Pancreas (tissue), 10 donors: ENCODE data around the gene SCNN1A. TPM values are rescaled to one million over a fixed set of nuclear protein-coding genes. Genes with fewer than 3 reads are reported as not detected.
A peak's percentile ranks its signal among the peaks of the same experiment; 100 is the strongest.

ENCODE experiments used
- ATAC-seq, 4 donors: fragments of 200-7000 bp; cut with Tn5 transposase; one replicate each; pipeline versions ENCODE4 v1.8.0 to v1.9.1; 2020; ENCODE audit warnings: mild to moderate bottlenecking in 4 of 4, moderate library complexity in 4 of 4
- DNase-seq, 6 donors: peaks; one replicate each; pipeline ENCODE4 v3.0.0-alpha.2; 2020
- FAIRE-seq: peaks from 2 replicates; lab custom pipeline; 2012; peaks lifted over from hg19 to GRCh38; lab: Jason Lieb, UNC
- H3K27ac ChIP-seq, 4 donors: fragments of 200-600 bp; sonication (generic); 1 replicate in 3 of 4; 2 replicates in 1 of 4; pipeline versions ENCODE4 v1.5.0 to v1.8.0; 2020
- H3K27me3 ChIP-seq, 4 donors: fragments of 200-600 bp; one replicate each; pipeline ENCODE4 v1.8.0; 2021
- H3K36me3 ChIP-seq, 3 donors: fragments of 200-600 bp; sonication (generic) in 1 of 3; one replicate each; pipeline versions ENCODE4 v1.5.0 to v1.8.0; 2020 to 2021
- H3K4me1 ChIP-seq, 3 donors: fragments of 200-600 bp; one replicate each; pipeline ENCODE4 v1.8.0; 2021
- H3K4me3 ChIP-seq, 4 donors: fragments of 200-600 bp; sonication (generic) in 2 of 4; one replicate each; pipeline versions ENCODE4 v1.5.0 to v1.8.0; 2020 to 2021
- H3K9me3 ChIP-seq, 4 donors: fragments of 200-600 bp; one replicate each; pipeline ENCODE4 v1.8.0; 2021
- WGBS, 2 donors: extraction: QIAGEN DNeasy Blood & Tissue Kit; methylation state at CpG; one replicate each; pipeline ENCODE4 v1.1.7; 2013; 5-methylcytosine and 5-hydroxymethylcytosine counted together
- intact Hi-C, 3 donors: fragments of 100-400 bp; cut with DNase I; formaldehyde crosslinking; loops; one replicate each; pipeline versions ENCODE4 v1.11.1 to v1.14.2; 2022
- polyA plus RNA-seq, 2 donors: library from polyadenylated mRNA; stranded (reverse); fragments of 200-250 nt; gene quantifications; one replicate each; pipeline ENCODE4 v1.2.3, GENCODE V29; 2013
- total RNA-seq, 6 donors: library from RNA; stranded (reverse); fragmentation: NEBNext Ultra II Directional in 4 of 6; extraction: Animal tissue kit (Norgen Biotek cat#: 25700) in 4 of 6; gene quantifications; one replicate each; pipeline versions ENCODE4 v1.2.1 to v1.2.4, GENCODE V29; 2021 to 2023
- TF ChIP-seq, protein P1 (sequence below), 4 donors: fragments of 200-600 bp; sonication (generic) in 3 of 4; IDR thresholded peaks; one replicate each; pipeline versions ENCODE4 v1.5.0 to v1.8.0; 2021; ENCODE audit warnings: antibody characterized with exemption in 4 of 4
- donor health status: healthy with polysubstance abuse.
- donor health status: DM: no; HTN: no; CAD: no; lungs with moderate emphysema.
- donor health status: DM: no; HTN: no; CAD: no.
- donor health status: control.
- donor health status: control.
- donor health status: Bipolar disorder and iron deficiency.
- donor health status: DM: yes; HTN: yes; CAD: no.
- donor health status: DM: no; HTN: no; CAD: no.
- donor health status: DM: no; HTN: no; CAD: no.
- donor health status: DM: yes; HTN: yes; CAD: no.

SCNN1A gene
- total and polyA plus RNA-seq, 8 donors, result 21.0 to 87.8 (median 39.9) TPM

DNA sequence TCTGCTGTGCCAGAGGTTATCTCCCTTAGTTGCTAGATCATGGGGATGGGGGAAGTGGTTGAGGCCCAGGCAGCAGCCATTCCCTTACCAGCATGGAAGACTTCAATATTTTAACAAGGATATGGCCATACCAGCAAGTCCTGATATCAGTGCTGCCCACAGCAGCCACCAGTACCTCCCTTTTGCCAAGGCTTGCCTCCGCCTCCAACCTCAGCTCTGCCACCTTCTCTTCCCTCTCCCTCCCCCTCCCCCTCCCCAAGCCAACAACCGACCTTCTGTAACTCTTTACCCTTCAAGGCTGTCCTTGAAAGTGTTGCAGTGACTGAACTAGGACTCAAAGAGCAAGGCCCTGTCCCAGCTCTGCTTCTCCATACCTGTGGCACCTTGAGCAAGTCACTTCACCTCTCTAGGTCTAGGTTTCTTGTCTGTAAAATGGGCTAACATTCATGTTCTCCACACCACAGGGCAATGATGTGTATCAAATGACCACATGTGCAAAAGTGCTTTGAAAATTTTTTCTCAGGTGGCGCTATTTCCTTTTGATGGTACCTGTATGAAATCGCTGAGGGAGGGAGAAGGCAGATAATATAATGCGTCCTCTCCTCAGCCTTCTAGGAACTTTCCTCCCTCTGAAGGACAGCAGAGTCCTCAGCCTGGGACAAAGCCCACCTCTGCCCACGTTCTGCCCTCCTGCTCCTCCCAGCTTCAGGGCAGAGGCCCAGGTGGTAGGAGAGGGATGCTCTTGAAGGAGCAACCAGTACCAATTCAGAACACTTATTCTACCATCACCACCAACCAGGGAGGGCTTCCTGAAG is 50.2 kb downstream of the SCNN1A start:
- ATAC-seq (peak in 2 of 4 donors; percentile 21 to 47), DNase-seq (peak in 2 of 6 donors; percentile 57 to 69), FAIRE-seq (no peak)
- Histone ChIP-seq H3K27ac (no peak overlapping the region), H3K36me3 (peaks cover 14 to 22% (median 20%) of the 10 kb centered on the region in 3 donors), H3K4me1 (peaks cover 0 to 41% (median 0%) of the 10 kb centered on the region in 3 donors), H3K4me3 (no peak overlapping the region), H3K27me3 (no peaks in the 10 kb centered on the region), H3K9me3 (no peaks in the 10 kb centered on the region)
- TF ChIP-seq, protein P1, sequence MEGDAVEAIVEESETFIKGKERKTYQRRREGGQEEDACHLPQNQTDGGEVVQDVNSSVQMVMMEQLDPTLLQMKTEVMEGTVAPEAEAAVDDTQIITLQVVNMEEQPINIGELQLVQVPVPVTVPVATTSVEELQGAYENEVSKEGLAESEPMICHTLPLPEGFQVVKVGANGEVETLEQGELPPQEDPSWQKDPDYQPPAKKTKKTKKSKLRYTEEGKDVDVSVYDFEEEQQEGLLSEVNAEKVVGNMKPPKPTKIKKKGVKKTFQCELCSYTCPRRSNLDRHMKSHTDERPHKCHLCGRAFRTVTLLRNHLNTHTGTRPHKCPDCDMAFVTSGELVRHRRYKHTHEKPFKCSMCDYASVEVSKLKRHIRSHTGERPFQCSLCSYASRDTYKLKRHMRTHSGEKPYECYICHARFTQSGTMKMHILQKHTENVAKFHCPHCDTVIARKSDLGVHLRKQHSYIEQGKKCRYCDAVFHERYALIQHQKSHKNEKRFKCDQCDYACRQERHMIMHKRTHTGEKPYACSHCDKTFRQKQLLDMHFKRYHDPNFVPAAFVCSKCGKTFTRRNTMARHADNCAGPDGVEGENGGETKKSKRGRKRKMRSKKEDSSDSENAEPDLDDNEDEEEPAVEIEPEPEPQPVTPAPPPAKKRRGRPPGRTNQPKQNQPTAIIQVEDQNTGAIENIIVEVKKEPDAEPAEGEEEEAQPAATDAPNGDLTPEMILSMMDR (IDR thresholded peaks at IDR 0.05), result no peak
- intact Hi-C loops, result loop anchor here in 1 of 3 donors (5.0 to 10.0 kb wide), 2 partner anchors 130 to 212 kb away; partner anchors contain the start of gene TAPBPL
- WGBS, 2 donors, result 51 to 69% methylated on average over 6 of the region's 6 CpGs

DNA sequence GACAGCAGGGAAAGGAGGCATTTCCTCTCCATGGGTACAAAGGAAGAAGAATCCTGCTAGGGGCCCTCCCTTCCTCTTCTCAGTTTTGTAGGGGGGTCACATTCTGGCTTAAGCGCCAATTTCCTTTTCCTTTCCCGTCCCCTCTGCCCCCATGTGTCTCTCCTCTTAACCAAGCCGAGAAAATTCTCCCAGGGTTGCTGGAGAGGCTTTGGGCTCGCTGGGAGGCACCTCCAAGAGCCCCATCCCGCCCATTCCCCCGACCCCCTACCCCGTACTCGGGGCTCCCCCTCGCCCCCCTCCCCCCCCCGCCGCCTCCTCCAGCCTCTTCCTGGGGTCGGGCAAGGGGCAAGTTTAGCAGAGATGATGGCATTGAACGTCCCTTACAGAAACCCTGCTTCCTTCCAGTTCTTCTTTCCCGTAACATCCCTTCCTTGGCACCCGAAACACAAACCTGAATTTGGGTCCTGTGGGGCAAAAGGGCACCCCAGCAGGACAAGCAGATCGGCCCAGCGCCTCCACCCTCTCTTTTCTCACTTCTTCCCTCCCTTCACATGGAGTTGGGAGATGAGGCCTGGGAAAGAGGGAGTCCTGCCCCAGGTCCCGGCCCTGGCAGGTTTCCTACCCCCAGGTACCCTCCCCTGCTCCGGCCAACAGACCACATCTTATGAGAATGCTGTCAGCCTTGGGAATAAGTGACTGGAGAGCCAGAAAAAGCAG is 51.2 kb downstream of the SCNN1A start:
- no peak for FAIRE-seq

DNA sequence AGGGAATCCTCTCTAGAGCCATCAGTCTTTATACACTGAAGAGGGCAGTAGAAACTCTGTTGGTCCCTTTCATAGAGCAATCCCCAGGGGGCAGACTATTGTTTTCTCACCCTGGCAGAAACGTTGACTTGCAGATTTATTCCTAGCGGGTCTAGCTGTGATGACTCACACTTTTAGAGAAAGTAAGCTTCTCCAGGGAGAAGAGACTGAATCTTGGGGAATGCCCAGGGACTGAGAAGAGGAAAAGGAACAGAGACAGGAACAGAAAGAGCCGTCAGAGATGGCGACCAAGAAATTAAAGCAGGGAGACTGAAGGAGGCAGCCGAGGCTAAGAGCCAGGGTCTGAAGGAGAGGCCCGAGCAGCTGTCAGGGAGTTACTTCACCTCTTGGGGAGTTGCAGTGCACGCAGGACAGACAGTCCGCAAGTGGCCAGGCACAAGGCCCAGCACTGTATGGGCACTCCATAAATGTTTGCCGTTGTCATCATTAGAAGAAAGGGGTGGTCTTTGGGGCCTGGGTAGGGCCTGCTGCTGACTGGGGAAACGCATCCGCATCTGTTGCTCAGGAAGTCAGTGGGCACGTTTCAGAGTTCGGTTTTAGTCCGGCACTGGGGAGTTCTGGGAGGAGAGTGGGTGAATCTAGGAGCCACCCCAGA is 51.9 kb downstream of the SCNN1A start:
- H3K27ac ChIP-seq, result peak overlapping the region in 3 of 4 donors; percentile 1 to 68 (median 66)
- H3K4me1 ChIP-seq, result peaks cover 0 to 41% (median 0%) of the 10 kb centered on the region in 3 donors
- WGBS, 2 donors, result 48% methylated on average over 14 of the region's 14 CpGs
- ATAC-seq (peak; percentile 53 to 80 (median 75)), FAIRE-seq (peak; percentile 45), DNase-seq (peak in 2 of 6 donors; percentile 52 to 61)
- H3K9me3 ChIP-seq, result no peaks in the 10 kb centered on the region
- no peak overlapping the region for H3K4me3 ChIP-seq
- H3K36me3 ChIP-seq, result peaks cover 0 to 13% (median 4%) of the 10 kb centered on the region in 3 donors
- no peaks in the 10 kb centered on the region for H3K27me3 ChIP-seq
- TF ChIP-seq, protein P1 (IDR thresholded peaks at IDR 0.05), result peak in 3 of 4 donors; percentile 16 to 48 (median 20)
- intact Hi-C loops, result loop anchor here in 1 of 3 donors (10.0 kb wide), 1 partner anchor 131 kb away; the partner anchor contains the start of gene TAPBPL

More for the DNA sequence above, 51.2 kb downstream of the SCNN1A start:
- Histone ChIP-seq H3K9me3 (no peaks in the 10 kb centered on the region), H3K4me3 (no peak overlapping the region), H3K36me3 (peaks cover 7 to 13% (median 11%) of the 10 kb centered on the region in 3 donors), H3K27ac (peak overlapping the region in 3 of 4 donors; percentile 1 to 68 (median 66)), H3K4me1 (peaks cover 0 to 41% (median 0%) of the 10 kb centered on the region in 3 donors), H3K27me3 (no peaks in the 10 kb centered on the region)
- intact Hi-C loops, result loop anchor here in 1 of 3 donors (10.0 kb wide), 1 partner anchor 131 kb away; the partner anchor contains the start of gene TAPBPL
- DNase-seq, result peak in 1 of 6 donors; percentile 6
- ATAC-seq, result no peak
- 63 to 64% methylated on average over 18 to 19 of the region's 19 CpGs for WGBS, 2 donors
- TF ChIP-seq, protein P1 (IDR thresholded peaks at IDR 0.05), result no peak

DNA sequence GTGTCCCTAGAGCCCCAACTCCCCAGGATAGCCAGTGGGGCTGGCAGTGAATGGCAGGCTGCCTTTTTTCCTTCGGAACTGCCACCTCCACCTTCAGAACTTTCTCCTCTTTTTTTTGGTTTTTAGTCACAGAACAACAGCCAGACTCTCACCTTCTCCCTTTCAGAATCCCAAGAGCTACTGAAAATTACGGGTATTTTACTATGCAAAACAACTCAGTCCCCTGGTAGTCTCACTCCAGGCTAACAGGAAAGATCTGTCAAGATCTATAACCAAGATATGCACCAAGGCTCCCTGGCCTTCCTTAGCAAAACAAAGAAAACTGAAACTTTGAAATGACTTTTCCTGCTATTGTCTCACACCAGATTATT is 52.4 kb downstream of the SCNN1A start:
- H3K4me1 ChIP-seq, result peaks cover 0 to 41% (median 0%) of the 10 kb centered on the region in 3 donors

More for the DNA sequence above, 52.4 kb downstream of the SCNN1A start:
- intact Hi-C loops, result loop anchor here in 1 of 3 donors (10.0 kb wide), 1 partner anchor 132 kb away; the partner anchor contains the start of gene TAPBPL
- FAIRE-seq (no peak), DNase-seq (no peak), ATAC-seq (peak in 1 of 4 donors; percentile 17)
- peak overlapping the region in 2 of 4 donors; percentile 66 to 68 for H3K27ac ChIP-seq
- H3K27me3 ChIP-seq, result no peaks in the 10 kb centered on the region
- peaks cover 0 to 9% (median 0%) of the 10 kb centered on the region in 3 donors for H3K36me3 ChIP-seq
- TF ChIP-seq, protein P1 (IDR thresholded peaks at IDR 0.05), result no peak
- H3K9me3 ChIP-seq, result no peaks in the 10 kb centered on the region
- whole genome bisulfite sequencing, 2 donors, result 51 to 56% methylated on average over 2 of the region's 2 CpGs
- no peak overlapping the region for H3K4me3 ChIP-seq
